GM19395 (cell line): Measurements from ENCODE around the gene IFNA8.
"Not testable (repeated sequence)": the region's sequence is repeated elsewhere in the genome, so short reads cannot be mapped to it uniquely, and the experiment has no call there.

Source experiments
- ATAC-seq: cut with Tn5 transposase; IDR thresholded peaks from one replicate; pipeline ENCODE4 v1.9.1; 2021; ENCODE audit warnings: mild to moderate bottlenecking, moderate library complexity; ENCODE audit not compliant: unreplicated experiment

Gene IFNA8

GRCh38 chr9:21408817-21409216, at the start of gene IFNA8:
TSS of gene IFNA8 (plus strand) at chr9:21409117. CDS start at chr9:21409177, 60 bp downstream.
- no peak for ATAC-seq

GRCh38 chr9:21362287-21362686, 46.6 kb upstream of the IFNA8 start:
- no peak for ATAC-seq

GRCh38 chr9:21367169-21367568, 41.7 kb upstream of the IFNA8 start:
- peak; percentile 95 for ATAC-seq

GRCh38 chr9:21367957-21368356, 41.0 kb upstream of the IFNA8 start, which contains the start of gene IFNA13:
TSS of gene IFNA13 (minus strand) at chr9:21368057. CDS start at chr9:21368010, 47 bp downstream.
- no peak for ATAC-seq

GRCh38 chr9:21371467-21371866, 37.5 kb upstream of the IFNA8 start:
- ATAC-seq: not testable (repeated sequence)

- ATAC-seq: peak; percentile 99
These were observed 27.2 kb upstream of the IFNA8 start for GRCh38 chr9:21381448-21382339.

- ATAC-seq: no peak
These were observed 25.3 kb upstream of the IFNA8 start for GRCh38 chr9:21383627-21384026.

- peak; percentile 22 for ATAC-seq
These were observed 23.7 kb upstream of the IFNA8 start, which contains the start of gene IFNA2 for GRCh38 chr9:21385131-21385670. TSS of gene IFNA2 (minus strand) at chr9:21385398. CDS start at chr9:21385329, 69 bp downstream.

- ATAC-seq: peak; percentile 83
These were observed 16.6 kb upstream of the IFNA8 start for GRCh38 chr9:21392270-21392669.

GRCh38 chr9:21395778-21396717, 12.9 kb upstream of the IFNA8 start:
- peak; percentile 79 for ATAC-seq

- ATAC-seq: no peak
These were observed 9.9 kb upstream of the IFNA8 start for GRCh38 chr9:21398955-21399489.

GRCh38 chr9:21399956-21400355, 9.0 kb upstream of the IFNA8 start:
- no peak for ATAC-seq

GRCh38 chr9:21402386-21403251, 6.3 kb upstream of the IFNA8 start:
- peak; percentile 56 for ATAC-seq

- ATAC-seq: no peak
These were observed 4.8 kb upstream of the IFNA8 start for GRCh38 chr9:21404146-21404545.

- no peak for ATAC-seq
These were observed 3.2 kb downstream of the IFNA8 start for GRCh38 chr9:21412107-21412506.

- no peak for ATAC-seq
These were observed 4.2 kb downstream of the IFNA8 start for GRCh38 chr9:21413151-21413550.

- no peak for ATAC-seq
These were observed 4.7 kb downstream of the IFNA8 start for GRCh38 chr9:21413624-21414023.

- no peak for ATAC-seq
These were observed 5.5 kb downstream of the IFNA8 start for GRCh38 chr9:21414220-21414940.
